Measurements from ENCODE around the gene TEX101.
"Not testable (repeated sequence)": the region's sequence is repeated elsewhere in the genome, so short reads cannot be mapped to it uniquely, and the experiment has no call there.

TEX101 gene

GRCh38 chr19:43420954-43421353 is 6.3 kb downstream of the TEX101 start:
- no peak for DNase-seq (ENCODE audit: low spot score)

GRCh38 chr19:43422000-43422688 is 7.5 kb downstream of the TEX101 start:
- DNase-seq (ENCODE audit: low spot score): no peak

- no peak for DNase-seq (ENCODE audit: low spot score)
Measured at GRCh38 chr19:43422689-43423066, 8.0 kb downstream of the TEX101 start.

- DNase-seq (ENCODE audit: low spot score): no peak
Measured at GRCh38 chr19:43423779-43424178, 9.1 kb downstream of the TEX101 start.

GRCh38 chr19:43425567-43426392 is 11.1 kb downstream of the TEX101 start:
- peak; percentile 70 for DNase-seq (ENCODE audit: low spot score)

- DNase-seq (ENCODE audit: low spot score): no peak
Measured at GRCh38 chr19:43429395-43429794, 14.7 kb downstream of the TEX101 start.

- DNase-seq (ENCODE audit: low spot score): no peak
Measured at GRCh38 chr19:43430142-43430710, 15.5 kb downstream of the TEX101 start.

GRCh38 chr19:43430976-43431375 is 16.3 kb downstream of the TEX101 start:
- DNase-seq (ENCODE audit: low spot score): no peak

- DNase-seq (ENCODE audit: low spot score): no peak
Measured at GRCh38 chr19:43433358-43433673, 18.6 kb downstream of the TEX101 start.

- DNase-seq (ENCODE audit: low spot score): no peak
Measured at GRCh38 chr19:43433689-43434088, 19.0 kb downstream of the TEX101 start.

- DNase-seq (ENCODE audit: low spot score): no peak
Measured at GRCh38 chr19:43435775-43436174, 21.1 kb downstream of the TEX101 start.

GRCh38 chr19:43437284-43437683 is 22.6 kb downstream of the TEX101 start:
- not testable (repeated sequence) for DNase-seq (ENCODE audit: low spot score)

GRCh38 chr19:43437712-43438111 is 23.0 kb downstream of the TEX101 start:
- no peak for DNase-seq (ENCODE audit: low spot score)

GRCh38 chr19:43438291-43439031 is 23.8 kb downstream of the TEX101 start:
- DNase-seq (ENCODE audit: low spot score): no peak

GRCh38 chr19:43439032-43439708 is 24.5 kb downstream of the TEX101 start:
- no peak for DNase-seq (ENCODE audit: low spot score)

- no peak for DNase-seq (ENCODE audit: low spot score)
Measured at GRCh38 chr19:43439709-43440063, 25.0 kb downstream of the TEX101 start.

GRCh38 chr19:43441716-43442115 is 27.0 kb downstream of the TEX101 start:
- DNase-seq (ENCODE audit: low spot score): no peak

- DNase-seq (ENCODE audit: low spot score): not testable (repeated sequence)
Measured at GRCh38 chr19:43444091-43444490, 29.4 kb downstream of the TEX101 start.

GRCh38 chr19:43444531-43445287 is 30.0 kb downstream of the TEX101 start:
- DNase-seq (ENCODE audit: low spot score): no peak

GRCh38 chr19:43445426-43445825 is 30.7 kb downstream of the TEX101 start:
- no peak for DNase-seq (ENCODE audit: low spot score)

GRCh38 chr19:43446746-43447489 is 32.2 kb downstream of the TEX101 start:
- DNase-seq (ENCODE audit: low spot score): peak; percentile 84
